IPS-20b (cell line): ENCODE measurements around the gene PIGN.

ENCODE experiments used
- H3K27ac ChIP-seq: one replicate; pipeline ENCODE4 v1.5.1; 2013; ENCODE audit warnings: low read length
- H3K27me3 ChIP-seq: 2 replicates; pipeline ENCODE4 v1.6.1; 2013; ENCODE audit warnings: mild to moderate bottlenecking, low read length, inconsistent platforms; ENCODE audit not compliant: insufficient read depth
- H3K36me3 ChIP-seq: 2 replicates; pipeline ENCODE4 v1.6.1; 2013; ENCODE audit warnings: low read depth, mild to moderate bottlenecking, inconsistent platforms, low read length, moderate library complexity; ENCODE audit not compliant: insufficient read depth
- H3K4me1 ChIP-seq: 2 replicates; pipeline ENCODE4 v1.6.1; 2013; ENCODE audit warnings: mild to moderate bottlenecking, control low read depth, inconsistent platforms, low read length, moderate library complexity; ENCODE audit not compliant: insufficient read depth
- H3K4me3 ChIP-seq: 2 replicates; pipeline ENCODE4 v1.5.1; 2013; ENCODE audit warnings: mild to moderate bottlenecking, low read length, inconsistent platforms
- H3K9ac ChIP-seq: 2 replicates; pipeline ENCODE4 v1.6.1; 2013; ENCODE audit warnings: low read depth, mild to moderate bottlenecking, inconsistent platforms, low read length, moderate library complexity
- H3K9me3 ChIP-seq: 2 replicates; pipeline ENCODE4 v1.6.1; 2013; ENCODE audit warnings: mild to moderate bottlenecking, low read depth, low read length, inconsistent platforms; ENCODE audit not compliant: insufficient read depth

PIGN gene, protein sequence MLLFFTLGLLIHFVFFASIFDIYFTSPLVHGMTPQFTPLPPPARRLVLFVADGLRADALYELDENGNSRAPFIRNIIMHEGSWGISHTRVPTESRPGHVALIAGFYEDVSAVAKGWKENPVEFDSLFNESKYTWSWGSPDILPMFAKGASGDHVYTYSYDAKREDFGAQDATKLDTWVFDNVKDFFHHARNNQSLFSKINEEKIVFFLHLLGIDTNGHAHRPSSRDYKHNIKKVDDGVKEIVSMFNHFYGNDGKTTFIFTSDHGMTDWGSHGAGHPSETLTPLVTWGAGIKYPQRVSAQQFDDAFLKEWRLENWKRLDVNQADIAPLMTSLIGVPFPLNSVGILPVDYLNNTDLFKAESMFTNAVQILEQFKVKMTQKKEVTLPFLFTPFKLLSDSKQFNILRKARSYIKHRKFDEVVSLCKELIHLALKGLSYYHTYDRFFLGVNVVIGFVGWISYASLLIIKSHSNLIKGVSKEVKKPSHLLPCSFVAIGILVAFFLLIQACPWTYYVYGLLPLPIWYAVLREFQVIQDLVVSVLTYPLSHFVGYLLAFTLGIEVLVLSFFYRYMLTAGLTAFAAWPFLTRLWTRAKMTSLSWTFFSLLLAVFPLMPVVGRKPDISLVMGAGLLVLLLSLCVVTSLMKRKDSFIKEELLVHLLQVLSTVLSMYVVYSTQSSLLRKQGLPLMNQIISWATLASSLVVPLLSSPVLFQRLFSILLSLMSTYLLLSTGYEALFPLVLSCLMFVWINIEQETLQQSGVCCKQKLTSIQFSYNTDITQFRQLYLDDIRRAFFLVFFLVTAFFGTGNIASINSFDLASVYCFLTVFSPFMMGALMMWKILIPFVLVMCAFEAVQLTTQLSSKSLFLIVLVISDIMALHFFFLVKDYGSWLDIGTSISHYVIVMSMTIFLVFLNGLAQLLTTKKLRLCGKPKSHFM

DNA sequence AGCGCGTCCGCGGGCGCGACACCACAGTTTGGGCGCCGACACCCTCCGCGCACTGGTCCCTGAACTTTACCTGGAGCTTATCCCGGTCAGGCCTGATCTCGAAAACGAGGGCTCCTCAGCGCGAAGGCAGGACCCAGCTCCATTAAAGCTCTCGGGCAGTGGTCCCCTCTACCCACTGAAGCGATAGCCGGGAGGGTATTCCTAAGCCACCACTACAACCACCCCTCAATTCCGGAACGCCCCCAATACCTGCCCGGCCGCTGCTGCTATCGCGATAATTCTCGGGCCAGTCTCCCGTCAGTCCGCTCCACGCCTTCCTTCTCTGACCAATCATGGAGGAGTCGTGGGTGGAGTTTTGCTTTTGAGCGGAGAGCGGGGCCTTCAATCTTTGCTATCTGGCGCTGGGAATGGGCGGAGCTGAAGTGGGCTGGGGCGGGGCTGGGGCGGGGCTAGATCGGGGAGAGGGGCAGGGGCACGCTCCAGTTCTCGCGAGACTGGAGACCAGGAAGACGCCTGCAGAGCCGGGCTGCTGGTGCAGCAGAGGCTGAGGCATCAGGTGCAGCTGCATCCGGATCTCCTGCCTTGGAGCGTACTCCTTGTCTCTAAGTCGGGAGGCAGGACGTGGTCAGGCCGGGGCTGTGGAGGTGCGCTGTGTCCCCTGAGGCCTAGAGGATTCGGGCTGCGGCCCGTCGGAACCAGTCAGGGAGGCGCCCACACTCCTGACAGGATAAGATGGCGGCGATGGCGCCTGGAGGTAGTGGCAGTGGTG is at the start of gene PIGN, which contains the start of gene RELCH:
Gene PIGN (minus strand): TSS at position 283 of the 769 bp plus-strand sequence. CDS start 25,703 bp downstream, outside the sequence.
Gene RELCH (plus strand): TSS at position 482 of the 769 bp plus-strand sequence. CDS start 251 bp downstream, at position 733.
- no peaks in the 10 kb centered on the region for H3K36me3 ChIP-seq
- H3K9ac ChIP-seq = peak within 1 kb of the TSS; percentile 95
- H3K27ac ChIP-seq = peak within 1 kb of the TSS; percentile 84
- H3K9me3 ChIP-seq = no peaks in the 10 kb centered on the region
- peaks cover 9% of the 10 kb centered on the region for H3K4me1 ChIP-seq
- H3K27me3 ChIP-seq = no peaks in the 10 kb centered on the region
- peak within 1 kb of the TSS; percentile 99 for H3K4me3 ChIP-seq

GRCh38 chr18:62236252-62236651 is 49.4 kb upstream of the PIGN start:
- 0 out of 2 replicates have a peak, but pooled peaks cover 3% of the 10 kb centered on the region for H3K9me3 ChIP-seq
- no peak overlapping the region for H3K9ac ChIP-seq
- no peaks in the 10 kb centered on the region for H3K27me3 ChIP-seq
- H3K36me3 ChIP-seq = peaks cover 22% of the 10 kb centered on the region
- H3K27ac ChIP-seq = no peak overlapping the region
- no peaks in the 10 kb centered on the region for H3K4me1 ChIP-seq
- H3K4me3 ChIP-seq = no peak overlapping the region

- Histone ChIP-seq H3K4me3 (no peak overlapping the region), H3K36me3 (peaks cover 56% of the 10 kb centered on the region), H3K4me1 (no peaks in the 10 kb centered on the region), H3K9me3 (peaks cover 7% of the 10 kb centered on the region), H3K27ac (no peak overlapping the region), H3K9ac (no peak overlapping the region), H3K27me3 (no peaks in the 10 kb centered on the region)
Observed at GRCh38 chr18:62226047-62226446, 39.2 kb upstream of the PIGN start.

- H3K9me3 ChIP-seq = peaks cover 7% of the 10 kb centered on the region
- no peaks in the 10 kb centered on the region for H3K27me3 ChIP-seq
- no peak overlapping the region for H3K4me3 ChIP-seq
- no peak overlapping the region for H3K27ac ChIP-seq
- H3K4me1 ChIP-seq = no peaks in the 10 kb centered on the region
- H3K36me3 ChIP-seq = peaks cover 38% of the 10 kb centered on the region
- no peak overlapping the region for H3K9ac ChIP-seq
Observed at GRCh38 chr18:62224229-62224628, 37.4 kb upstream of the PIGN start.

DNA sequence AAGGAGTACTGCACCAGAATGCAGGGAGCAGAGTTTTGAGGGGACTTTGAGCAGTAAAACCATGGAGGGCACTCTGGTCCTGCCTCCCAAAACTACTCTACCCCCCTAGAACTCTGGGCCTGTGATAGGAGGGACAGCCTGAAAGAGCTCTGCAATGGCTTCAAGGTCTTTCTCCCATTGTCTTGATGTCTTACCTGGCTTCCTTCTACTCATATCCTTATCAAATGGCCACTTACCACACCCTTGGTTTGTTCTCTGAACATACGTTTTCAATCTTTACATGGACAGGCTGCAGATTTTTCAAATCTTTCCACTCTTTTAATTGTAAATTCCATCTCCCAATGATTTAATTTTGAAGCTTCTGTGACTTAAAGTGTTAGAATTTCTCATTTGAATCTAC is 27.9 kb upstream of the PIGN start:
- H3K36me3 ChIP-seq = peaks cover 25% of the 10 kb centered on the region
- no peaks in the 10 kb centered on the region for H3K4me1 ChIP-seq
- H3K27ac ChIP-seq = no peak overlapping the region
- H3K4me3 ChIP-seq = no peak overlapping the region
- H3K27me3 ChIP-seq = no peaks in the 10 kb centered on the region
- no peaks in the 10 kb centered on the region for H3K9me3 ChIP-seq
- H3K9ac ChIP-seq = no peak overlapping the region

DNA sequence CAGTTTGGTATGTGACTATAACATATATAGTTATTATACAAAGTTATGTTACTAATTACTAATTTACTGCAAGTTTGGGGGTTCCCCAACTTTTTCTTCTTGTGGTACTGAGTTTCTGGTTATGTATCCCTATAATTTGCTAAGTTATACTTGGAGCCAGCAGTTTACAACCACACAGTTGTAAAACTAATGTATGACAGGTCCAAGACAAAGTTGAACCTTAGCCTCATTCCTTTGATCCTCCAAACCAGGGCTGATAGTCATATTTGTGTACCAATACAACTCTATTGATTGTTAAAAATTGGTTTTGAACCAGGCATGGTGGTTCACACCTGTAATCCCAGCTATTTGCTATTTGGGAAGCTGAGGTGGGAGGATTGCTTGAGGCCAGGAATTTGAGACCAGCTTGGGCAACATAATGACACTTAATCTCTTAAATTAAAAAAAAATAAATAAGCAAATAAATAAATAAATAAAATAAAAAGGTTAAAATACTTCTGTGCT is 24.5 kb upstream of the PIGN start:
- Histone ChIP-seq H3K27me3 (no peaks in the 10 kb centered on the region), H3K4me1 (no peaks in the 10 kb centered on the region), H3K36me3 (peaks cover 25% of the 10 kb centered on the region), H3K27ac (no peak overlapping the region), H3K9me3 (no peaks in the 10 kb centered on the region), H3K9ac (no peak overlapping the region), H3K4me3 (no peak overlapping the region)

DNA sequence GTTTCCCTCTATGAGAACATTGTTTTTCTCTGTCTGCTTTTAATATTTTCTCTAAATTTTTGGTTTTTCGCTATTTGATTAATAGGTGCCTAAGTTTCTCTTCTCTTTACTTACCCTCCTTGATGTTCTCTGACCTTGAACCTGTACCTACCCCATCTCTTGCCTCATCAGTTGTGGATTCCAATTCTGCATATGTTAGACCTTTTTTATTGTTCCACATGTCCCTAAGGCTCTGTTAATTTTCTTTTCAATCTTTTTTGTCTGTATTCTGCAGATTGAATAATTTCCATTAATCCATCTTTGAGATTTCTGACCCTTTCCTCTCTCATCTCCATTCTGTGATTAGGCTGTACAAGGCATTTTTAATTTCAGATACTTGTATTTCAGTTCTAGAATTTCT is 23.3 kb upstream of the PIGN start:
- H3K9ac ChIP-seq = no peak overlapping the region
- H3K36me3 ChIP-seq = peaks cover 24% of the 10 kb centered on the region
- H3K4me3 ChIP-seq = no peak overlapping the region
- no peaks in the 10 kb centered on the region for H3K9me3 ChIP-seq
- H3K4me1 ChIP-seq = no peaks in the 10 kb centered on the region
- no peaks in the 10 kb centered on the region for H3K27me3 ChIP-seq
- no peak overlapping the region for H3K27ac ChIP-seq

GRCh38 chr18:62209046-62209445 is 22.2 kb upstream of the PIGN start:
- no peak overlapping the region for H3K27ac ChIP-seq
- H3K4me1 ChIP-seq = no peaks in the 10 kb centered on the region
- H3K9ac ChIP-seq = no peak overlapping the region
- H3K36me3 ChIP-seq = peaks cover 14% of the 10 kb centered on the region; the same call in 1 of the 2 replicates
- no peak overlapping the region for H3K4me3 ChIP-seq
- H3K9me3 ChIP-seq = no peaks in the 10 kb centered on the region
- H3K27me3 ChIP-seq = no peaks in the 10 kb centered on the region

DNA sequence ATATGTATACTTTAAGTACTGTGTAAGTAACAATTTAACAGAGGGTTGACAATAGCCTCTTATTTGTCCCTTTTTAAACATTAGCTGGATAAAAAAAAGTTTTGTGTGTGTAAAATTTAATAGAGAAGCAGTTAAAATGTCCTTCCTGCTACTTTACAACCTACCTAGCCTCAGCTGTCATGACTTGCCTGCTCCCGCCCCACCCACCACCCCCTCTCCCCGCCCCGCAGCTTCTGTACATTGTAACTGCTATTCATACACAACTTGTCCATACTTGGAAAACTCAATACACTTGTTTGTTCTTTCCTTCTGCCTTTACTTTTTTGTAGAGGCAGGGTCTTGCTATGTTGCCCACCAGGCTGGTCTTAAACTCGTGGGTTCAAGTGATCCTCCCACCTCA is 19.7 kb upstream of the PIGN start:
- Histone ChIP-seq H3K27me3 (no peaks in the 10 kb centered on the region), H3K4me3 (no peak overlapping the region), H3K36me3 (no peaks in the 10 kb centered on the region), H3K4me1 (no peaks in the 10 kb centered on the region), H3K27ac (no peak overlapping the region), H3K9me3 (no peaks in the 10 kb centered on the region), H3K9ac (no peak overlapping the region)

- no peak overlapping the region for H3K27ac ChIP-seq
- no peaks in the 10 kb centered on the region for H3K36me3 ChIP-seq
- H3K4me1 ChIP-seq = no peaks in the 10 kb centered on the region
- H3K27me3 ChIP-seq = no peaks in the 10 kb centered on the region
- no peaks in the 10 kb centered on the region for H3K9me3 ChIP-seq
- no peak overlapping the region for H3K4me3 ChIP-seq
- H3K9ac ChIP-seq = no peak overlapping the region
Observed at GRCh38 chr18:62205824-62206223, 19.0 kb upstream of the PIGN start.

- Histone ChIP-seq H3K9me3 (no peaks in the 10 kb centered on the region), H3K36me3 (no peaks in the 10 kb centered on the region), H3K9ac (no peak overlapping the region), H3K4me3 (no peak overlapping the region), H3K27ac (no peak overlapping the region), H3K4me1 (no peaks in the 10 kb centered on the region), H3K27me3 (no peaks in the 10 kb centered on the region)
Observed at GRCh38 chr18:62201870-62202269, 15.0 kb upstream of the PIGN start.
